ENCODE data around the gene SIRT3. TPM values are rescaled to one million over a fixed set of nuclear protein-coding genes. Genes with fewer than 3 reads are reported as not detected.
A peak's percentile ranks its signal among the peaks of the same experiment; 100 is the strongest.

The SIRT3 gene
- total RNA-seq, 1 experiment from 2014 or later, result 13.9 TPM

DNA sequence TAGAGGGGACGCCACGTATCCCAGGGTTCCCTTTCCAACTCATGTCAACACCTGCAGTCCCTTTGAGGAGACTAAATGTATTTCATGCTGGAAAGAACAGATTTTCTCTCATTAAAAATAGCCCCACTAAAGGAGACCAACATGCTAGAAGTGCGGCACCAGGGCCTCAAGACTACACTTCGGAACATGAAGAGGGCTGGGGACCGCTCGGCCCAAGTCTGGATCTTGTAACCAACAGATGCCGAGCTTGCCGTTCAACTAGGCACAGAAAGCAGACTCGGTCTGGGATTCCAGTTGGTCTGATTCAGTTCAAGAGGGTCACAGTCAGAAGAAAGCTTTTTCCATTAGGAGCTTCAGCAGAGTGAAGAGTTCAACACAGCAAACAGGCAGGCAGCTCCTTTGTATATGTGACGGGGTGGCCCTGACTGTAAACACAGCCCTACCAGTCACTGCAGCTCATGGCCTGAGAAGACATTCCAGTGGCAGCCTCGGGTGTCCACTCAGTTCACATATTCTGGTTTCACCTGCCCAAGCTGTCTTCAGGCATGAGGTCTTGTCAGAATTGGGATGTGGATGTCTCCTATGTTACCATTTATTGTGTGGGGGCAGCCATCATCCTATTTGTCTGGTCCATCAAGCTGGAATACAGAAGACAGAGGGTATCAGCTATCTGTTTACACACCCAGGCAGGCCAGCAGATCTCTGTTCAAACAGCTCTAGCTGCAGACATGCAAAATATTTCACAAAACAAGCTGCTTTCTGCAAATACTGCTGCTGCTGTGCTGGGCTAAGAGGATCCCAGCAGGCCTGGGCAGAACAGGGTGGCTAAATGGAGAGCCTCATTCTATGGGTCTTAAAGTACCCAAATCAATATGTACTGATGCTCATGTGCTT is 19.8 kb downstream of the SIRT3 start:
- Histone ChIP-seq H4K5ac (ENCODE audit: insufficient read length, low read depth, low read length) (no peak overlapping the region), H3K4ac (ENCODE audit: low read depth, low read length) (no peak overlapping the region), H3K4me1 (ENCODE audit: insufficient read depth, low read length) (no peaks in the 10 kb centered on the region), H3K9ac (ENCODE audit: extremely low read depth, insufficient read length, low read length) (no peak overlapping the region), H3T11ph (ENCODE audit: low read length) (no peak overlapping the region), H3K79me2 (ENCODE audit: insufficient read depth, low read length) (no peaks in the 10 kb centered on the region), H3K4me2 (ENCODE audit: insufficient read depth, insufficient read length, low read length) (no peak overlapping the region), H2AK5ac (ENCODE audit: insufficient read length, low read length) (no peak overlapping the region), H3K27ac (ENCODE audit: insufficient read length, low read depth, low read length) (no peak overlapping the region), H3K18ac (ENCODE audit: insufficient read length, low read depth, low read length) (no peak overlapping the region), H3K9me3 (ENCODE audit: control insufficient read depth, low read depth, low read length) (no peaks in the 10 kb centered on the region), H2BK12ac (ENCODE audit: insufficient read length, low read depth, low read length) (no peak overlapping the region), H3K14ac (ENCODE audit: insufficient read depth, low read length) (no peak overlapping the region), H3K27me3 (ENCODE audit: insufficient read depth, low read length) (no peaks in the 10 kb centered on the region), H2BK20ac (ENCODE audit: low read depth, low read length, poor library complexity, severe bottlenecking) (no peak overlapping the region), H2BK120ac (ENCODE audit: low read depth, low read length, poor library complexity, severe bottlenecking) (no peak overlapping the region), H3K23me2 (ENCODE audit: insufficient read length, low read depth, low read length, poor library complexity, severe bottlenecking) (no peaks in the 10 kb centered on the region), H2BK5ac (ENCODE audit: insufficient read length, low read length) (no peak overlapping the region), H4K20me1 (ENCODE audit: control insufficient read depth, insufficient read depth, insufficient read length) (no peaks in the 10 kb centered on the region), H4K91ac (ENCODE audit: insufficient read length, low read depth, low read length) (no peak overlapping the region), H3K23ac (ENCODE audit: insufficient read length, low read depth, low read length) (no peak overlapping the region), H4K8ac (replicated peaks; ENCODE audit: insufficient read length, low read depth, low read length) (no peak overlapping the region), H3K56ac (ENCODE audit: insufficient read length, low read depth, low read length) (no peak overlapping the region), H2BK15ac (ENCODE audit: low read depth, low read length) (no peak overlapping the region), H3K79me1 (ENCODE audit: insufficient read depth, low read depth, low read length, poor library complexity, severe bottlenecking) (no peaks in the 10 kb centered on the region), H2AFZ (ENCODE audit: low read length) (no peak overlapping the region)
- H3K27ac Mint-ChIP-seq, result no peak overlapping the region
- H3K27me3 Mint-ChIP-seq (ENCODE audit: low read depth), result no peaks in the 10 kb centered on the region
- no peaks in the 10 kb centered on the region for H3K9me3 Mint-ChIP-seq
- no CpG with 5 or more reads among the region's 11 CpGs for WGBS (ENCODE audit: extremely low coverage, insufficient read length, low lambda C conversion rate)
- DNase-seq, result peak; percentile 12
- peaks cover 19 to 57% (median 48%) of the 10 kb centered on the region in 3 experiments for H3K36me3 Mint-ChIP-seq (ENCODE audit: insufficient read depth in 1 of 3, low read depth in 3 of 3)
- TF ChIP-seq, protein P1, sequence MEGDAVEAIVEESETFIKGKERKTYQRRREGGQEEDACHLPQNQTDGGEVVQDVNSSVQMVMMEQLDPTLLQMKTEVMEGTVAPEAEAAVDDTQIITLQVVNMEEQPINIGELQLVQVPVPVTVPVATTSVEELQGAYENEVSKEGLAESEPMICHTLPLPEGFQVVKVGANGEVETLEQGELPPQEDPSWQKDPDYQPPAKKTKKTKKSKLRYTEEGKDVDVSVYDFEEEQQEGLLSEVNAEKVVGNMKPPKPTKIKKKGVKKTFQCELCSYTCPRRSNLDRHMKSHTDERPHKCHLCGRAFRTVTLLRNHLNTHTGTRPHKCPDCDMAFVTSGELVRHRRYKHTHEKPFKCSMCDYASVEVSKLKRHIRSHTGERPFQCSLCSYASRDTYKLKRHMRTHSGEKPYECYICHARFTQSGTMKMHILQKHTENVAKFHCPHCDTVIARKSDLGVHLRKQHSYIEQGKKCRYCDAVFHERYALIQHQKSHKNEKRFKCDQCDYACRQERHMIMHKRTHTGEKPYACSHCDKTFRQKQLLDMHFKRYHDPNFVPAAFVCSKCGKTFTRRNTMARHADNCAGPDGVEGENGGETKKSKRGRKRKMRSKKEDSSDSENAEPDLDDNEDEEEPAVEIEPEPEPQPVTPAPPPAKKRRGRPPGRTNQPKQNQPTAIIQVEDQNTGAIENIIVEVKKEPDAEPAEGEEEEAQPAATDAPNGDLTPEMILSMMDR (conservative IDR thresholded peaks at IDR 0.05), result no peak
- H3K4me3 Mint-ChIP-seq, result no peak overlapping the region
- H3K4me1 Mint-ChIP-seq, result no peaks in the 10 kb centered on the region

Measured in H9 (cell line).